Glomerular visceral epithelial cell (primary cell): ENCODE measurements around the gene PROK1.
A peak's percentile ranks its signal among the peaks of the same experiment; 100 is the strongest.
"Not testable (repeated sequence)": the region's sequence is repeated elsewhere in the genome, so short reads cannot be mapped to it uniquely, and the experiment has no call there.

ENCODE experiments used
- DNase-seq: peaks from one replicate; pipeline ENCODE4 v3.0.0-alpha.2; 2016; ENCODE audit errors: extremely low spot score

Gene PROK1

GRCh38 chr1:110450929-110451328 is at the start of gene PROK1:
TSS of gene PROK1 (plus strand) at chr1:110451149. CDS start at chr1:110451217, 68 bp downstream.
- no peak for DNase-seq

GRCh38 chr1:110403805-110404204 is 47.1 kb upstream of the PROK1 start:
- no peak for DNase-seq

GRCh38 chr1:110404401-110404800 is 46.5 kb upstream of the PROK1 start:
- no peak for DNase-seq

GRCh38 chr1:110406407-110406806 is 44.5 kb upstream of the PROK1 start:
- DNase-seq = not testable (repeated sequence)

- peak; percentile 89 for DNase-seq
These were observed 43.4 kb upstream of the PROK1 start, which contains the start of gene LAMTOR5 for GRCh38 chr1:110407260-110408210. TSS of gene LAMTOR5 (minus strand) at chr1:110407694. CDS start at chr1:110407620, 74 bp downstream.

- DNase-seq = no peak
These were observed 42.5 kb upstream of the PROK1 start for GRCh38 chr1:110408488-110408887.

- no peak for DNase-seq
These were observed 41.6 kb upstream of the PROK1 start for GRCh38 chr1:110409316-110409715.

GRCh38 chr1:110411173-110411735 is 39.7 kb upstream of the PROK1 start:
- DNase-seq = no peak

- DNase-seq = peak; percentile 72
These were observed 38.4 kb upstream of the PROK1 start for GRCh38 chr1:110412576-110412975.

- not testable (repeated sequence) for DNase-seq
These were observed 37.9 kb upstream of the PROK1 start for GRCh38 chr1:110413045-110413444.

- no peak for DNase-seq
These were observed 32.2 kb upstream of the PROK1 start for GRCh38 chr1:110418729-110419128.

GRCh38 chr1:110420023-110420662 is 30.8 kb upstream of the PROK1 start:
- DNase-seq = no peak

GRCh38 chr1:110420874-110421793 is 29.8 kb upstream of the PROK1 start:
- DNase-seq = peak; percentile 9

- DNase-seq = no peak
These were observed 26.0 kb upstream of the PROK1 start for GRCh38 chr1:110424699-110425611.

- no peak for DNase-seq
These were observed 25.3 kb upstream of the PROK1 start for GRCh38 chr1:110425612-110426152.

- no peak for DNase-seq
These were observed 24.1 kb upstream of the PROK1 start for GRCh38 chr1:110426854-110427253.

GRCh38 chr1:110428946-110429345 is 22.0 kb upstream of the PROK1 start:
- no peak for DNase-seq

- DNase-seq = no peak
These were observed 20.6 kb upstream of the PROK1 start for GRCh38 chr1:110430366-110430765.

- DNase-seq = no peak
These were observed 20.0 kb upstream of the PROK1 start for GRCh38 chr1:110430901-110431300.

- DNase-seq = no peak
These were observed 17.7 kb upstream of the PROK1 start for GRCh38 chr1:110433213-110433612.
